B cell (primary cell): ENCODE measurements around the gene POU5F1. TPM values are rescaled to one million over a fixed set of nuclear protein-coding genes. Genes with fewer than 3 reads are reported as not detected.

Experiments
- ATAC-seq: fragments of 200-7000 bp; cut with Tn5 transposase; one replicate; pipeline ENCODE4 v1.10.0; 2021; ENCODE audit warnings: low read depth, mild to moderate bottlenecking, moderate number of reproducible peaks, moderate library complexity
- CTCF ChIA-PET: fragments of 350-600 bp; sonication (Branson Sonifier 250); formaldehyde crosslinking; loops from one replicate; lab custom pipeline; 2021; ENCODE audit warnings: antibody characterized with exemption, inconsistent platforms; lab: Charles Lee
- POLR2A ChIA-PET: fragments of 350-600 bp; sonication (Branson Sonifier 250); formaldehyde crosslinking; loops from one replicate; lab custom pipeline; 2021; ENCODE audit warnings: antibody characterized with exemption; lab: Charles Lee
- DNase-seq: peaks from one replicate; pipeline ENCODE4 v3.0.0; 2013
- H2AFZ ChIP-seq: 2 replicates; pipeline ENCODE4 v1.6.1; 2012; ENCODE audit warnings: mild to moderate bottlenecking, low read depth, low read length; ENCODE audit not compliant: insufficient read depth, poor library complexity, severe bottlenecking
- H3K27ac ChIP-seq, 2 donors: 1 replicate in 1 of 2; 2 replicates in 1 of 2; pipeline ENCODE4 v1.5.1; 2012 to 2013; ENCODE audit warnings: low read length in 2 of 2, mild to moderate bottlenecking in 2 of 2, moderate library complexity in 1 of 2
- H3K27me3 ChIP-seq, 4 experiments: fragments of 200-600 bp in 1 of 4; sonication (generic) in 1 of 4; replicated peaks in 1 of 4; 1 replicate in 2 of 4; 2 replicates in 2 of 4; pipeline versions ENCODE4 v1.6.1 to v1.7.0; 2013 to 2016; ENCODE audit warnings: low read length in 3 of 4, mild to moderate bottlenecking in 2 of 4, mixed read lengths in 1 of 4, moderate library complexity in 1 of 4; ENCODE audit not compliant: insufficient read depth in 4 of 4, control insufficient read depth in 3 of 4; ENCODE audit errors: control extremely low read depth in 1 of 4
- H3K36me3 ChIP-seq, 2 experiments: replicated peaks in 1 of 2; 1 replicate in 1 of 2; 2 replicates in 1 of 2; pipeline versions ENCODE4 v1.6.1 to v1.7.1; 2013; ENCODE audit warnings: low read length in 1 of 2; ENCODE audit not compliant: insufficient read depth in 2 of 2, control insufficient read depth in 1 of 2; ENCODE audit errors: control extremely low read depth in 1 of 2, extremely low read depth in 1 of 2
- H3K4me1 ChIP-seq, 2 donors: fragments of 200-600 bp in 1 of 2; sonication (generic) in 1 of 2; 1 replicate in 1 of 2; 2 replicates in 1 of 2; pipeline versions ENCODE4 v1.5.1 to v1.6.1; 2013 to 2017; ENCODE audit warnings: low read length in 2 of 2; ENCODE audit not compliant: control insufficient read depth in 2 of 2, insufficient read depth in 2 of 2
- H3K4me2 ChIP-seq: replicated peaks from 2 replicates; pipeline ENCODE3; 2012; ENCODE audit warnings: mild to moderate bottlenecking, low read depth, low read length; ENCODE audit not compliant: poor library complexity, severe bottlenecking
- H3K4me3 ChIP-seq, 5 experiments: fragments of 200-600 bp in 1 of 5; sonication (generic) in 1 of 5; 1 replicate in 3 of 5; 2 replicates in 2 of 5; pipeline versions ENCODE4 v1.5.1 to v1.7.0; 2011 to 2016; ENCODE audit warnings: low read length in 4 of 5, mild to moderate bottlenecking in 4 of 5, low read depth in 2 of 5, control low read depth in 1 of 5, moderate library complexity in 1 of 5; ENCODE audit not compliant: insufficient read depth in 1 of 5; ENCODE audit errors: control extremely low read depth in 1 of 5, extremely low read depth in 1 of 5
- H3K79me2 ChIP-seq: fragments of 200-600 bp; sonication (generic); one replicate; pipeline ENCODE4 v1.6.0; 2016; ENCODE audit warnings: low read length; ENCODE audit not compliant: control insufficient read depth, insufficient read depth
- H3K9ac ChIP-seq: fragments of 200-600 bp; sonication (generic); 2 replicates; pipeline ENCODE4 v1.6.1; 2017; ENCODE audit warnings: mild to moderate bottlenecking, low read length, moderate library complexity
- H3K9me3 ChIP-seq, 3 donors: one replicate each; pipeline versions ENCODE4 v1.6.1 to v1.7.1; 2013; ENCODE audit warnings: low read length in 2 of 3; ENCODE audit not compliant: control insufficient read depth in 2 of 3, insufficient read depth in 1 of 3; ENCODE audit errors: control extremely low read depth in 1 of 3
- H4K20me1 ChIP-seq: 2 replicates; pipeline ENCODE4 v1.6.0; 2012; ENCODE audit warnings: mild to moderate bottlenecking, low read length; ENCODE audit not compliant: insufficient read depth, control insufficient read depth, poor library complexity, severe bottlenecking
- H3K27ac Mint-ChIP-seq: one replicate; pipeline ENCODE4 v1.8.0; 2021; ENCODE audit warnings: mixed read lengths
- H3K27me3 Mint-ChIP-seq: one replicate; pipeline ENCODE4 v1.8.0; 2021; ENCODE audit warnings: mixed read lengths
- H3K4me1 Mint-ChIP-seq: one replicate; pipeline ENCODE4 v1.8.0; 2021; ENCODE audit warnings: mixed read lengths
- H3K4me3 Mint-ChIP-seq: one replicate; pipeline ENCODE4 v1.8.0; 2021; ENCODE audit warnings: mixed read lengths
- H3K9me3 Mint-ChIP-seq: one replicate; pipeline ENCODE4 v1.8.0; 2022; ENCODE audit warnings: mixed read lengths; ENCODE audit not compliant: insufficient read depth
- CTCF ChIP-seq: fragments of 200-600 bp; IDR thresholded peaks from one replicate; pipeline ENCODE4 v1.8.0; 2022; ENCODE audit warnings: antibody characterized with exemption, mild to moderate bottlenecking
- EZH2 ChIP-seq: IDR thresholded peaks from 2 replicates; pipeline ENCODE4 v1.6.1; 2012; ENCODE audit warnings: borderline replicate concordance, low read depth, mild to moderate bottlenecking, moderate library complexity, low read length; ENCODE audit not compliant: insufficient read depth, poor library complexity, severe bottlenecking
- WGBS: methylation state at CpG from one replicate; pipeline ENCODE4 v1.1.5; 2013; ENCODE audit warnings: missing lambda C conversion rate; ENCODE audit not compliant: insufficient coverage; 5-methylcytosine and 5-hydroxymethylcytosine counted together
- intact Hi-C: fragments of 100-400 bp; cut with micrococcal nuclease; formaldehyde crosslinking; loops from one replicate; pipeline ENCODE4 v1.10.0; 2022
- polyA plus RNA-seq: library from polyadenylated mRNA; depleted of rRNA; stranded (reverse); fragments of >200 nt; gene quantifications from 2 replicates; pipeline ENCODE4 v1.2.3, GENCODE V29; 2012
- total RNA-seq, 2 donors: library from RNA; stranded (reverse); fragments of 120-200 nt in 1 of 2; gene quantifications; 1 replicate in 1 of 2; 2 replicates in 1 of 2; pipeline versions ENCODE4 v1.2.3 to v1.2.4, GENCODE V29; 2013 to 2022

Gene POU5F1
- total and polyA plus RNA-seq, 2 donors (not counting 1 experiment from before 2014, with no cell fraction given), result 0.76 to 0.88 TPM

- Histone ChIP-seq H3K4me2 (no peak overlapping the region), H3K4me3 (no peak overlapping the region), H3K9ac (no peak overlapping the region), H3K79me2 (no peaks in the 10 kb centered on the region), H3K36me3 (no peaks in the 10 kb centered on the region), H3K9me3 (no peaks in the 10 kb centered on the region), H4K20me1 (no peaks in the 10 kb centered on the region), H2AFZ (no peak overlapping the region), H3K27ac (no peak overlapping the region), H3K27me3 (peaks cover 0 to 7% (median 3%) of the 10 kb centered on the region in 4 experiments), H3K4me1 (peaks cover 0 to 3% of the 10 kb centered on the region in 2 donors)
- peaks cover 4% of the 10 kb centered on the region for H3K4me1 Mint-ChIP-seq
- no peaks in the 10 kb centered on the region for H3K9me3 Mint-ChIP-seq
- H3K27ac Mint-ChIP-seq, result no peak overlapping the region
- TF ChIP-seq EZH2 (no peak), CTCF (no peak)
- intact Hi-C loops, result no loop called here
- no peak overlapping the region for H3K4me3 Mint-ChIP-seq
- POLR2A ChIA-PET, result interaction anchor here (0.6 kb wide), 1 partner anchor 258 kb away, joined by 3 read pairs; no protein-coding TSS in a partner anchor
- peaks cover 26% of the 10 kb centered on the region for H3K27me3 Mint-ChIP-seq
- WGBS, result 75% methylated on average over 9 of the region's 12 CpGs
- ATAC-seq (no peak), DNase-seq (no peak)
- CTCF ChIA-PET, result interaction anchor here (0.7 to 2.2 kb wide), 3 partner anchors 9 to 66 kb away, joined by 3 to 8 read pairs (median 6); no protein-coding TSS in a partner anchor
Observed at GRCh38 chr6:31125586-31126363, 44.7 kb downstream of the POU5F1 start.

- no peak for TF ChIP-seq EZH2
- TF ChIP-seq CTCF, result no peak
Observed at GRCh38 chr6:31125162-31125561, 45.3 kb downstream of the POU5F1 start.

More at GRCh38 chr6:31125162-31125561, 45.3 kb downstream of the POU5F1 start:
- peaks cover 0 to 7% (median 3%) of the 10 kb centered on the region in 4 experiments for H3K27me3 ChIP-seq
- peaks cover 26% of the 10 kb centered on the region for H3K27me3 Mint-ChIP-seq
- no peak overlapping the region for H3K27ac ChIP-seq
- no peak for DNase-seq
- H3K4me1 Mint-ChIP-seq, result peaks cover 4% of the 10 kb centered on the region
- ATAC-seq, result no peak
- H3K9ac ChIP-seq, result no peak overlapping the region
- POLR2A ChIA-PET, result no interaction called here
- no peak overlapping the region for H3K4me3 ChIP-seq
- H3K79me2 ChIP-seq, result no peaks in the 10 kb centered on the region
- WGBS, result 71% methylated on average over 4 of the region's 8 CpGs
- no peak overlapping the region for H2AFZ ChIP-seq
- no peaks in the 10 kb centered on the region for H3K36me3 ChIP-seq
- H3K27ac Mint-ChIP-seq, result no peak overlapping the region
- H3K9me3 Mint-ChIP-seq, result no peaks in the 10 kb centered on the region
- CTCF ChIA-PET, result no interaction called here
- H3K4me1 ChIP-seq, result peaks cover 0 to 3% of the 10 kb centered on the region in 2 donors
- no peaks in the 10 kb centered on the region for H4K20me1 ChIP-seq
- H3K4me2 ChIP-seq, result no peak overlapping the region
- H3K9me3 ChIP-seq, result no peaks in the 10 kb centered on the region
- H3K4me3 Mint-ChIP-seq, result no peak overlapping the region
- intact Hi-C loops, result no loop called here
